GM12878 (cell line): ENCODE data around the gene BMP7. TPM values are rescaled to one million over a fixed set of nuclear protein-coding genes. Genes with fewer than 3 reads are reported as not detected.

Experiments used
- ATAC-seq: fragments of 200-7000 bp; cut with Tn5 transposase; 3 replicates; pipeline ENCODE4 v1.9.1; 2020; ENCODE audit warnings: mild to moderate bottlenecking, moderate library complexity
- BruUV-seq: library from RNA; stranded (reverse); fragments of 400-500 nt; replicated peaks from 2 replicates; lab custom pipeline; 2021; lab: Mats Ljungman, UMichigan
- CTCF ChIA-PET: fragments of 300-600 bp; sonication (Branson Sonifier 250); formaldehyde crosslinking; extraction: SDS; loops from one replicate; lab custom pipeline; 2021; ENCODE audit warnings: inconsistent platforms; lab: Yijun Ruan, JAX
- POLR2A ChIA-PET: fragments of 350-600 bp; formaldehyde crosslinking; extraction: SDS; loops from one replicate; lab custom pipeline; 2021; ENCODE audit warnings: inconsistent platforms; lab: Charles Lee
- RAD21 ChIA-PET: fragments of 300-600 bp; sonication (Branson Sonifier 250); formaldehyde crosslinking; loops from one replicate; lab custom pipeline; 2023; ENCODE audit warnings: antibody characterized with exemption; ENCODE audit not compliant: unreplicated experiment; lab: Charles Lee
- SMC1A ChIA-PET: fragments of 300-600 bp; sonication (Branson Sonifier 250); formaldehyde crosslinking; loops from one replicate; lab custom pipeline; 2023; ENCODE audit not compliant: unreplicated experiment, uncharacterized antibody; lab: Charles Lee
- DNase-seq: peaks from one replicate; pipeline ENCODE4 v3.0.0-alpha.2; 2011; ENCODE audit warnings: low read depth, low spot score
- FAIRE-seq: peaks from 3 replicates; lab custom pipeline; 2011; peaks lifted over from hg19 to GRCh38; lab: Jason Lieb, UNC
- H2AFZ ChIP-seq: 2 replicates; pipeline ENCODE4 v1.6.0; 2011; ENCODE audit warnings: low read depth, low read length, control low read depth; ENCODE audit not compliant: control insufficient read depth
- H3K27ac ChIP-seq: 2 replicates; pipeline ENCODE4 v1.5.1; 2011; ENCODE audit warnings: control low read depth; ENCODE audit not compliant: control insufficient read depth, insufficient read depth
- H3K27me3 ChIP-seq, 2 experiments: replicated peaks in 1 of 2; 2 replicates each; pipeline versions ENCODE4 v1.6.0 to v1.6.1; 2011; ENCODE audit warnings: low read length in 1 of 2; ENCODE audit not compliant: control insufficient read depth in 2 of 2, insufficient read depth in 2 of 2
- H3K36me3 ChIP-seq, 2 experiments: 2 replicates each; pipeline ENCODE4 v1.5.1; 2011; ENCODE audit warnings: low read length in 1 of 2; ENCODE audit not compliant: control insufficient read depth in 2 of 2, insufficient read depth in 2 of 2
- H3K4me1 ChIP-seq: 2 replicates; pipeline ENCODE4 v1.6.1; 2011; ENCODE audit warnings: mild to moderate bottlenecking, low read length, moderate library complexity, mixed read lengths; ENCODE audit not compliant: control insufficient read depth, insufficient read depth
- H3K4me2 ChIP-seq: 2 replicates; pipeline ENCODE4 v1.6.0; 2011; ENCODE audit warnings: control low read depth; ENCODE audit not compliant: control insufficient read depth, insufficient read depth
- H3K4me3 ChIP-seq: fragments of 200-600 bp; sonication (generic); 2 replicates; pipeline ENCODE4 v1.5.1; 2016
- H3K79me2 ChIP-seq: 2 replicates; pipeline ENCODE4 v1.6.0; 2011; ENCODE audit warnings: low read length; ENCODE audit not compliant: control insufficient read depth, insufficient read depth
- H3K9ac ChIP-seq: 2 replicates; pipeline ENCODE4 v1.8.0; 2011; ENCODE audit warnings: low read length, control low read depth, mixed read lengths; ENCODE audit not compliant: control insufficient read depth, insufficient read depth
- H3K9me3 ChIP-seq: replicated peaks from 3 replicates; pipeline ENCODE4 v1.5.1; 2011; ENCODE audit warnings: mild to moderate bottlenecking, low read length; ENCODE audit not compliant: control insufficient read depth, insufficient read depth
- H4K20me1 ChIP-seq: 2 replicates; pipeline ENCODE4 v1.6.0; 2011; ENCODE audit not compliant: control insufficient read depth, insufficient read depth
- BACH1 ChIP-seq: fragments of 450-650 bp; IDR thresholded peaks from 2 replicates; pipeline ENCODE4 v1.6.1; 2017; ENCODE audit warnings: mild to moderate bottlenecking, borderline replicate concordance
- CBX3 ChIP-seq: fragments of 200-600 bp; sonication (generic); IDR thresholded peaks from 2 replicates; pipeline ENCODE4 v1.6.1; 2016; ENCODE audit warnings: low read depth, borderline replicate concordance
- KLF5 ChIP-seq: fragments of 450-650 bp; IDR thresholded peaks from 2 replicates; pipeline ENCODE4 v1.6.1; 2014; ENCODE audit warnings: mild to moderate bottlenecking; ENCODE audit not compliant: partially characterized antibody
- POU2F2 ChIP-seq: IDR thresholded peaks from 3 replicates; pipeline ENCODE4 v1.6.1; 2011; ENCODE audit warnings: low read depth, mild to moderate bottlenecking, low read length, borderline replicate concordance
- RFX5 ChIP-seq: IDR thresholded peaks from 2 replicates; pipeline ENCODE4 v1.6.1; 2011; ENCODE audit warnings: low read depth, low read length, improper control_type of control experiment
- WRNIP1 ChIP-seq: IDR thresholded peaks from 2 replicates; pipeline ENCODE4 v1.6.1; 2011; ENCODE audit warnings: low read depth, low read length, improper control_type of control experiment, borderline replicate concordance
- YBX1 ChIP-seq: fragments of 450-650 bp; IDR thresholded peaks from 2 replicates; pipeline ENCODE4 v1.6.1; 2016; ENCODE audit warnings: antibody characterized with exemption
- WGBS: methylation state at CpG from one replicate; pipeline ENCODE4 v1.1.6; 2016; ENCODE audit warnings: low lambda C conversion rate; ENCODE audit not compliant: insufficient replicate concordance, insufficient coverage; ENCODE audit errors: missing lambda C conversion rate; 5-methylcytosine and 5-hydroxymethylcytosine counted together
- in situ Hi-C: fragments of 300-500 bp; cut with MboI; formaldehyde crosslinking; loops from 9 replicates; pipeline ENCODE4 v1.14.3; 2018; ENCODE audit warnings: mixed read lengths
- intact Hi-C: fragments of 100-400 bp; cut with micrococcal nuclease; formaldehyde crosslinking; loops from one replicate; pipeline ENCODE4 v1.14.2; 2022; ENCODE audit not compliant: unreplicated experiment
- polyA plus RNA-seq, 11 experiments: library from polyadenylated mRNA; depleted of rRNA in 4 of 11; unstranded in 6 of 11; stranded (reverse) in 5 of 11; fragments of >200 nt; fragmentation: Nextera tagmentation in 4 of 11; fragmentation: Illumina TruSeq in 1 of 11; extraction: Ambion mirVana in 4 of 11; extraction: Trizol in 1 of 11; gene quantifications; 1 replicate in 1 of 11; 2 replicates in 10 of 11; pipeline versions ENCODE4 v1.2.1 to v1.2.3, GENCODE V29; 2011 to 2016; ENCODE audit warnings: inconsistent platforms in 2 of 11, missing spikeins in 2 of 11, low read depth in 1 of 11
- total RNA-seq, 4 experiments: library from RNA; depleted of rRNA in 3 of 4; stranded (reverse); fragments of >200 nt in 3 of 4; fragmentation: Illumina TruSeq in 1 of 4; extraction: Trizol in 1 of 4; gene quantifications; 2 replicates each; pipeline versions ENCODE4 v1.2.1 to v1.2.3, GENCODE V29; 2013 to 2021
- TF ChIP-seq, protein P1 (sequence below): IDR thresholded peaks from 2 replicates; pipeline ENCODE4 v1.6.1; 2012; ENCODE audit warnings: mild to moderate bottlenecking, low read depth, low read length
- TF ChIP-seq, protein P2 (sequence below): fragments of 450-650 bp; IDR thresholded peaks from 2 replicates; pipeline ENCODE4 v1.6.1; 2017; ENCODE audit warnings: borderline replicate concordance
- TF ChIP-seq, protein P3 (sequence below): IDR thresholded peaks from 2 replicates; pipeline ENCODE4 v1.6.1; 2012; ENCODE audit warnings: low read depth, low read length, improper control_type of control experiment

The BMP7 gene
- total and polyA plus RNA-seq, 10 of the 15 experiments (the other 5 are each of a cell fraction or from before 2014, with no cell fraction given): 0.18 to 0.51 (median 0.28) TPM; not detected in 7

DNA sequence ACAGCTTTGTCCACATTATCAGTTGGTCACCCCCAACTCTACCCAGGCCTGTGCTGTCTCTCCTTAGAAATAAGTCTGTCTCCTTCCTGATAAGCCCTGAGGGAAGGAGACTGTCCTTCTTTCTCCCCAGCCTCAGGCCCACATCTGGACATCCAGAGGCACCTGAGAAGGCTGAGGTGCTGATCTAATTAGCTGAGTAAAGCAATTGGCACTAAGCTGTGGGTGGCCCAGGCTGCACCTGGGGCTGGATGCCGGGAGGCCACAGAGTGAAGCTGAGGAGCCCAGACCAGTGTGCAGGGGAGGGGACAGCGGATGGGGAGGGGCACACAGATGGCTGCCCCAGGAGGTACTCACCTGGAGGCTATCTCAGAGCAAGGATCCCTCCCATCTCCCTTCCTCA is 26.2 kb upstream of the BMP7 start (continued):
- TF ChIP-seq, protein P1, sequence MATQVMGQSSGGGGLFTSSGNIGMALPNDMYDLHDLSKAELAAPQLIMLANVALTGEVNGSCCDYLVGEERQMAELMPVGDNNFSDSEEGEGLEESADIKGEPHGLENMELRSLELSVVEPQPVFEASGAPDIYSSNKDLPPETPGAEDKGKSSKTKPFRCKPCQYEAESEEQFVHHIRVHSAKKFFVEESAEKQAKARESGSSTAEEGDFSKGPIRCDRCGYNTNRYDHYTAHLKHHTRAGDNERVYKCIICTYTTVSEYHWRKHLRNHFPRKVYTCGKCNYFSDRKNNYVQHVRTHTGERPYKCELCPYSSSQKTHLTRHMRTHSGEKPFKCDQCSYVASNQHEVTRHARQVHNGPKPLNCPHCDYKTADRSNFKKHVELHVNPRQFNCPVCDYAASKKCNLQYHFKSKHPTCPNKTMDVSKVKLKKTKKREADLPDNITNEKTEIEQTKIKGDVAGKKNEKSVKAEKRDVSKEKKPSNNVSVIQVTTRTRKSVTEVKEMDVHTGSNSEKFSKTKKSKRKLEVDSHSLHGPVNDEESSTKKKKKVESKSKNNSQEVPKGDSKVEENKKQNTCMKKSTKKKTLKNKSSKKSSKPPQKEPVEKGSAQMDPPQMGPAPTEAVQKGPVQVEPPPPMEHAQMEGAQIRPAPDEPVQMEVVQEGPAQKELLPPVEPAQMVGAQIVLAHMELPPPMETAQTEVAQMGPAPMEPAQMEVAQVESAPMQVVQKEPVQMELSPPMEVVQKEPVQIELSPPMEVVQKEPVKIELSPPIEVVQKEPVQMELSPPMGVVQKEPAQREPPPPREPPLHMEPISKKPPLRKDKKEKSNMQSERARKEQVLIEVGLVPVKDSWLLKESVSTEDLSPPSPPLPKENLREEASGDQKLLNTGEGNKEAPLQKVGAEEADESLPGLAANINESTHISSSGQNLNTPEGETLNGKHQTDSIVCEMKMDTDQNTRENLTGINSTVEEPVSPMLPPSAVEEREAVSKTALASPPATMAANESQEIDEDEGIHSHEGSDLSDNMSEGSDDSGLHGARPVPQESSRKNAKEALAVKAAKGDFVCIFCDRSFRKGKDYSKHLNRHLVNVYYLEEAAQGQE: no peak
- TF ChIP-seq, protein P2, sequence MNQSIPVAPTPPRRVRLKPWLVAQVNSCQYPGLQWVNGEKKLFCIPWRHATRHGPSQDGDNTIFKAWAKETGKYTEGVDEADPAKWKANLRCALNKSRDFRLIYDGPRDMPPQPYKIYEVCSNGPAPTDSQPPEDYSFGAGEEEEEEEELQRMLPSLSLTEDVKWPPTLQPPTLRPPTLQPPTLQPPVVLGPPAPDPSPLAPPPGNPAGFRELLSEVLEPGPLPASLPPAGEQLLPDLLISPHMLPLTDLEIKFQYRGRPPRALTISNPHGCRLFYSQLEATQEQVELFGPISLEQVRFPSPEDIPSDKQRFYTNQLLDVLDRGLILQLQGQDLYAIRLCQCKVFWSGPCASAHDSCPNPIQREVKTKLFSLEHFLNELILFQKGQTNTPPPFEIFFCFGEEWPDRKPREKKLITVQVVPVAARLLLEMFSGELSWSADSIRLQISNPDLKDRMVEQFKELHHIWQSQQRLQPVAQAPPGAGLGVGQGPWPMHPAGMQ: no peak
- TF ChIP-seq KLF5: no peak
- no peak for TF ChIP-seq POU2F2

DNA sequence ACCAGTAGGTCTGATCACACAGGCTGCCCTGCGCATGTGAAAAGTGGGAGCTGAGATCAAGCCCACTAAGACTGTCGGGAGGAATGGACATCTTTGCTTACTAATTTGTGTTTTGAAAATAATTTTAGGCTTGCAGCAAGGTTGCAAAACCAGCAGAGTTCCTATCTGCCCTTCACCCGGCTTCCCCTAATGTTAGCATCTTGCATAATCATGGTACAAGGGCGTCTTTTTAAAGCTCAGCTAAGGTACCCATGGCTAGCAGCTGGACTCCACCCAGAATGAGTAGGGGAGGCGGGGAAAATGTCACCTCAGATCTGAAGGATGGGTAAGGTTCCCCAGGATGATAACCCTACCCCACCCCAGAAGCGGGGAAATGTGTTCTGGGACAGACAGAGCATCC is 25.3 kb upstream of the BMP7 start:
- intact Hi-C loops (no loop called here), in situ Hi-C loops (no loop called here)
- WGBS: 14% methylated on average over 6 of the region's 6 CpGs
- BruUV-seq: no TSS peak
- Histone ChIP-seq H3K79me2 (no peaks in the 10 kb centered on the region), H3K27me3 (peaks cover 5 to 15% of the 10 kb centered on the region in 2 experiments; a peak in 3 of 4 replicates), H2AFZ (no peak overlapping the region), H3K4me1 (no peaks in the 10 kb centered on the region), H4K20me1 (no peaks in the 10 kb centered on the region), H3K27ac (no peak overlapping the region), H3K36me3 (no peaks in the 10 kb centered on the region), H3K9me3 (no peaks in the 10 kb centered on the region), H3K4me3 (no peak overlapping the region), H3K4me2 (no peak overlapping the region), H3K9ac (no peak overlapping the region)
- CTCF ChIA-PET: no interaction called here
- POLR2A ChIA-PET: no interaction called here
- TF ChIP-seq WRNIP1: no peak
- no peak for TF ChIP-seq RFX5
- no peak for TF ChIP-seq BACH1
- TF ChIP-seq YBX1: no peak
- TF ChIP-seq, protein P3, sequence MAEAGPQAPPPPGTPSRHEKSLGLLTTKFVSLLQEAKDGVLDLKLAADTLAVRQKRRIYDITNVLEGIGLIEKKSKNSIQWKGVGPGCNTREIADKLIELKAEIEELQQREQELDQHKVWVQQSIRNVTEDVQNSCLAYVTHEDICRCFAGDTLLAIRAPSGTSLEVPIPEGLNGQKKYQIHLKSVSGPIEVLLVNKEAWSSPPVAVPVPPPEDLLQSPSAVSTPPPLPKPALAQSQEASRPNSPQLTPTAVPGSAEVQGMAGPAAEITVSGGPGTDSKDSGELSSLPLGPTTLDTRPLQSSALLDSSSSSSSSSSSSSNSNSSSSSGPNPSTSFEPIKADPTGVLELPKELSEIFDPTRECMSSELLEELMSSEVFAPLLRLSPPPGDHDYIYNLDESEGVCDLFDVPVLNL: no peak
- TF ChIP-seq CBX3: no peak
- SMC1A ChIA-PET: no interaction called here
- RAD21 ChIA-PET: no interaction called here
- DNase-seq (no peak), FAIRE-seq (no peak), ATAC-seq (no peak)
